ENCODE measurements around the gene FARS2.
"Not testable (repeated sequence)": the region's sequence is repeated elsewhere in the genome, so short reads cannot be mapped to it uniquely, and the experiment has no call there.

FARS2 gene

GRCh38 chr6:5630636-5631035, 369.3 kb downstream of the FARS2 start:
- DNase-seq (ENCODE audit: low read depth, low spot score), result no peak

GRCh38 chr6:5632348-5632935, 371.1 kb downstream of the FARS2 start:
- no peak for DNase-seq (ENCODE audit: low read depth, low spot score)

- no peak for DNase-seq (ENCODE audit: low read depth, low spot score)
These were observed 373.2 kb downstream of the FARS2 start for GRCh38 chr6:5634525-5634924.

- DNase-seq (ENCODE audit: low read depth, low spot score), result no peak
These were observed 375.1 kb downstream of the FARS2 start for GRCh38 chr6:5636210-5637030.

GRCh38 chr6:5637714-5638113, 376.4 kb downstream of the FARS2 start:
- no peak for DNase-seq (ENCODE audit: low read depth, low spot score)

- DNase-seq (ENCODE audit: low read depth, low spot score), result no peak
These were observed 377.4 kb downstream of the FARS2 start for GRCh38 chr6:5638666-5639065.

GRCh38 chr6:5639193-5639592, 377.9 kb downstream of the FARS2 start:
- no peak for DNase-seq (ENCODE audit: low read depth, low spot score)

- DNase-seq (ENCODE audit: low read depth, low spot score), result no peak
These were observed 379.3 kb downstream of the FARS2 start for GRCh38 chr6:5640614-5641013.

GRCh38 chr6:5644523-5645185, 383.3 kb downstream of the FARS2 start:
- no peak for DNase-seq (ENCODE audit: low read depth, low spot score)

- DNase-seq (ENCODE audit: low read depth, low spot score), result no peak
These were observed 384.3 kb downstream of the FARS2 start for GRCh38 chr6:5645328-5646290.

GRCh38 chr6:5652406-5653137, 391.3 kb downstream of the FARS2 start:
- no peak for DNase-seq (ENCODE audit: low read depth, low spot score)

- DNase-seq (ENCODE audit: low read depth, low spot score), result no peak
These were observed 392.5 kb downstream of the FARS2 start for GRCh38 chr6:5653801-5654200.

- DNase-seq (ENCODE audit: low read depth, low spot score), result no peak
These were observed 394.9 kb downstream of the FARS2 start for GRCh38 chr6:5656226-5656625.

- not testable (repeated sequence) for DNase-seq (ENCODE audit: low read depth, low spot score)
These were observed 395.4 kb downstream of the FARS2 start for GRCh38 chr6:5656695-5657094.

- no peak for DNase-seq (ENCODE audit: low read depth, low spot score)
These were observed 396.5 kb downstream of the FARS2 start for GRCh38 chr6:5657684-5658430.

GRCh38 chr6:5659467-5659866, 398.2 kb downstream of the FARS2 start:
- no peak for DNase-seq (ENCODE audit: low read depth, low spot score)

GRCh38 chr6:5660772-5661171, 399.5 kb downstream of the FARS2 start:
- no peak for DNase-seq (ENCODE audit: low read depth, low spot score)

GRCh38 chr6:5662797-5663196, 401.5 kb downstream of the FARS2 start:
- DNase-seq (ENCODE audit: low read depth, low spot score), result no peak

- no peak for DNase-seq (ENCODE audit: low read depth, low spot score)
These were observed 401.9 kb downstream of the FARS2 start for GRCh38 chr6:5663259-5663658.

- DNase-seq (ENCODE audit: low read depth, low spot score), result no peak
These were observed 402.4 kb downstream of the FARS2 start for GRCh38 chr6:5663739-5664138.

All from smooth muscle cell of the brain vasculature (primary cell).